Panc1 (cell line): ENCODE data around the gene SCAF4. TPM values are rescaled to one million over a fixed set of nuclear protein-coding genes. Genes with fewer than 3 reads are reported as not detected.

ENCODE experiments used
- ATAC-seq: fragments of 200-7000 bp; cut with Tn5 transposase; 2 replicates; pipeline ENCODE4 v1.9.1; 2020; ENCODE audit warnings: mild to moderate bottlenecking, moderate library complexity
- BruUV-seq: library from RNA; stranded (reverse); fragments of 400-500 nt; replicated peaks from 2 replicates; lab custom pipeline; 2021; lab: Mats Ljungman, UMichigan
- CTCF ChIA-PET: fragments of 300-600 bp; sonication (Branson Sonifier 250); formaldehyde crosslinking; loops from one replicate; lab custom pipeline; 2022; ENCODE audit warnings: antibody characterized with exemption; lab: Charles Lee
- POLR2A ChIA-PET: fragments of 300-600 bp; sonication (Branson Sonifier 250); formaldehyde crosslinking; loops from one replicate; lab custom pipeline; 2022; ENCODE audit warnings: antibody characterized with exemption; lab: Charles Lee
- DNase-seq: peaks from one replicate; pipeline ENCODE4 v3.0.0-alpha.2; 2010; ENCODE audit warnings: low read depth, low spot score
- H3K27ac ChIP-seq: 2 replicates; pipeline ENCODE4 v1.5.1; 2011; ENCODE audit warnings: mild to moderate bottlenecking, low read length, inconsistent platforms
- H3K27me3 ChIP-seq: fragments of 200-500 bp; sonication (Bioruptor generic); 2 replicates; pipeline ENCODE4 v1.6.0; 2014; ENCODE audit warnings: low read length, inconsistent platforms; ENCODE audit not compliant: control insufficient read depth, insufficient read depth
- H3K36me3 ChIP-seq: fragments of 200-500 bp; sonication (Bioruptor generic); 2 replicates; pipeline ENCODE4 v1.5.1; 2014; ENCODE audit warnings: inconsistent platforms, mild to moderate bottlenecking, low read length, moderate library complexity; ENCODE audit not compliant: control insufficient read depth, insufficient read depth
- H3K4me1 ChIP-seq: 2 replicates; pipeline ENCODE4 v1.5.1; 2011; ENCODE audit warnings: inconsistent platforms, mild to moderate bottlenecking, low read length, moderate library complexity; ENCODE audit not compliant: control insufficient read depth, insufficient read depth
- H3K4me3 ChIP-seq, 2 experiments: 2 replicates each; pipeline ENCODE4 v1.5.1; 2011 to 2012; ENCODE audit warnings: low read depth in 2 of 2, low read length in 2 of 2, mild to moderate bottlenecking in 2 of 2, inconsistent platforms in 1 of 2, moderate library complexity in 1 of 2
- H3K9me3 ChIP-seq: fragments of 200-500 bp; sonication (Bioruptor generic); 2 replicates; pipeline ENCODE4 v1.5.1; 2014; ENCODE audit warnings: low read depth, mild to moderate bottlenecking, inconsistent platforms, low read length, moderate library complexity; ENCODE audit not compliant: control insufficient read depth, insufficient read depth
- POLR2AphosphoS5 ChIP-seq: IDR thresholded peaks from 2 replicates; pipeline ENCODE4 v1.6.1; 2012; ENCODE audit warnings: mild to moderate bottlenecking, low read depth, low read length, moderate library complexity
- SIN3A ChIP-seq: IDR thresholded peaks from 2 replicates; pipeline ENCODE4 v1.6.1; 2012; ENCODE audit warnings: low read depth, mild to moderate bottlenecking, low read length, moderate library complexity, borderline replicate concordance; ENCODE audit not compliant: insufficient read depth
- TCF7L2 ChIP-seq: IDR thresholded peaks from 2 replicates; pipeline ENCODE4 v1.6.1; 2011; ENCODE audit warnings: mild to moderate bottlenecking, low read depth, low read length, inconsistent platforms
- in situ Hi-C: cut with HindIII; loops from 2 replicates; pipeline ENCODE4 v1.10.0; 2016; ENCODE audit warnings: low sequenced_read_pairs, low pct_unique_long_range_greater_than_20kb
- intact Hi-C: fragments of 100-400 bp; cut with micrococcal nuclease; formaldehyde crosslinking; loops from one replicate; pipeline ENCODE4 v1.10.0; 2022; ENCODE audit not compliant: unreplicated experiment
- total RNA-seq: library from RNA; stranded (reverse); gene quantifications from one replicate; pipeline ENCODE4 v1.2.1, GENCODE V29; 2021; ENCODE audit not compliant: unreplicated experiment
- TF ChIP-seq, protein P1 (sequence below), 2 experiments: IDR thresholded peaks; 2 replicates each; pipeline ENCODE4 v1.6.1; 2011 to 2012; ENCODE audit warnings: low read depth in 2 of 2, control low read depth in 1 of 2, low read length in 1 of 2, mild to moderate bottlenecking in 1 of 2, moderate library complexity in 1 of 2; ENCODE audit not compliant: insufficient read depth in 1 of 2
- TF ChIP-seq, protein P2 (sequence below): fragments of 450-650 bp; IDR thresholded peaks from 2 replicates; pipeline ENCODE4 v1.5.1; 2017; ENCODE audit warnings: mild to moderate bottlenecking

The SCAF4 gene
- total RNA-seq, 1 experiment from 2014 or later: 28.4 TPM

DNA sequence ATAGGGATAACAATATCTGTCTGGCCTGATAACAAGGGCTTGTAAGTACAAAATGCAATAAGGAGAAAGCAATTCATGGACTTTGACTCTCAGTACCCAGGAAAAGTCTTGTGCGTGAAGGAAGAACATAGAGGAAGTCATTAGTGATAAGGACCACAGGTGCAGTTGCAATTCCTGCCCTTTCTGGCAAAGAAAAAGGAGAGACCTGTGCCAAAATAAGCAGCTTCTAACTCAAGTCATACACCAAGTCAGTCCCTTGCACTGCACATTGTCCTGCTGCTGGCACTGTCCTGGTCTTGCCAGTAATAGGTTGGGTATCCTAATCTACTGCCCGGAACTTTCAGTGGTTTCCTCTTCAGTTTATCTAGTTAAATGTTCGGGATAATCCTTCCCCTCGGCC lies 87.3 kb downstream of the SCAF4 start:
- Histone ChIP-seq H3K9me3 (no peaks in the 10 kb centered on the region), H3K27me3 (no peaks in the 10 kb centered on the region), H3K4me3 (no peak overlapping the region), H3K4me1 (no peaks in the 10 kb centered on the region), H3K27ac (no peak overlapping the region), H3K36me3 (no peaks in the 10 kb centered on the region)
- DNase-seq: no peak
- ATAC-seq: no peak
- CTCF ChIA-PET: no interaction called here
- BruUV-seq: no TSS peak
- intact Hi-C loops (no loop called here), in situ Hi-C loops (no loop called here)
- POLR2A ChIA-PET: no interaction called here
- TF ChIP-seq SIN3A: no peak
- TF ChIP-seq, protein P1, sequence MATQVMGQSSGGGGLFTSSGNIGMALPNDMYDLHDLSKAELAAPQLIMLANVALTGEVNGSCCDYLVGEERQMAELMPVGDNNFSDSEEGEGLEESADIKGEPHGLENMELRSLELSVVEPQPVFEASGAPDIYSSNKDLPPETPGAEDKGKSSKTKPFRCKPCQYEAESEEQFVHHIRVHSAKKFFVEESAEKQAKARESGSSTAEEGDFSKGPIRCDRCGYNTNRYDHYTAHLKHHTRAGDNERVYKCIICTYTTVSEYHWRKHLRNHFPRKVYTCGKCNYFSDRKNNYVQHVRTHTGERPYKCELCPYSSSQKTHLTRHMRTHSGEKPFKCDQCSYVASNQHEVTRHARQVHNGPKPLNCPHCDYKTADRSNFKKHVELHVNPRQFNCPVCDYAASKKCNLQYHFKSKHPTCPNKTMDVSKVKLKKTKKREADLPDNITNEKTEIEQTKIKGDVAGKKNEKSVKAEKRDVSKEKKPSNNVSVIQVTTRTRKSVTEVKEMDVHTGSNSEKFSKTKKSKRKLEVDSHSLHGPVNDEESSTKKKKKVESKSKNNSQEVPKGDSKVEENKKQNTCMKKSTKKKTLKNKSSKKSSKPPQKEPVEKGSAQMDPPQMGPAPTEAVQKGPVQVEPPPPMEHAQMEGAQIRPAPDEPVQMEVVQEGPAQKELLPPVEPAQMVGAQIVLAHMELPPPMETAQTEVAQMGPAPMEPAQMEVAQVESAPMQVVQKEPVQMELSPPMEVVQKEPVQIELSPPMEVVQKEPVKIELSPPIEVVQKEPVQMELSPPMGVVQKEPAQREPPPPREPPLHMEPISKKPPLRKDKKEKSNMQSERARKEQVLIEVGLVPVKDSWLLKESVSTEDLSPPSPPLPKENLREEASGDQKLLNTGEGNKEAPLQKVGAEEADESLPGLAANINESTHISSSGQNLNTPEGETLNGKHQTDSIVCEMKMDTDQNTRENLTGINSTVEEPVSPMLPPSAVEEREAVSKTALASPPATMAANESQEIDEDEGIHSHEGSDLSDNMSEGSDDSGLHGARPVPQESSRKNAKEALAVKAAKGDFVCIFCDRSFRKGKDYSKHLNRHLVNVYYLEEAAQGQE (IDR thresholded peaks at IDR 0.05; ENCODE audit: insufficient read depth in 1 of 2, low read depth in 2 of 2, low read length in 1 of 2): no peak
- no peak for TF ChIP-seq POLR2AphosphoS5

DNA sequence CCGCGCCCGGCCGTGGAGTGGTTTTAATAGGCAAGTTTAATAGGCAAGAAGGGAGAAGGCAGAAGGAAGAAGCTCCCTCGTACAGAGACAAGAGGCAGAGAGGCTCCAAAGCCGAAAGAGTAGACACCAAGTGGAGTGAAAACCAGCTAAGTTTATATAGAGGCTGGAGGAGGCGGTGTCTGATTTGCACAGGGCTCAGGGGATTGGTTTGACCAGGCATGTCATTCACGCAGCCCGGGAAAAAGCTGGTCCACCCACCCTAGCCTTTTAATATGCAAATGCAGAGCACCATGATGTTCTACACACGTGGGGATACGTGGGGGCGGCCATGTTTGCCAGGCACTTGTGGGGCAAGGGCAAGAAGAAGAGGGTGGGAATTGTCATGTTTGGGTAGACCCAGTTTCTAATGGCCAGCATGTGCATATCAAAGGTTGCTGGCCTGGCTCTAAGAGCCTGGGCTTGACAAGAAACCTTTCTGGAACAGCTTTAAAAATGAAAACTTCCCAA lies 90.4 kb downstream of the SCAF4 start:
- POLR2A ChIA-PET: no interaction called here

More for the DNA sequence above, 90.4 kb downstream of the SCAF4 start:
- H3K27ac ChIP-seq: no peak overlapping the region
- ATAC-seq (no peak), DNase-seq (no peak)
- intact Hi-C loops (no loop called here), in situ Hi-C loops (no loop called here)
- no peaks in the 10 kb centered on the region for H3K9me3 ChIP-seq
- H3K4me3 ChIP-seq: no peak overlapping the region
- H3K27me3 ChIP-seq: no peaks in the 10 kb centered on the region
- H3K36me3 ChIP-seq: no peaks in the 10 kb centered on the region
- CTCF ChIA-PET: interaction anchor here (0.6 kb wide), 1 partner anchor 79 kb away, joined by 3 read pairs; no protein-coding TSS in a partner anchor
- no TSS peak for BruUV-seq
- TF ChIP-seq, protein P2, sequence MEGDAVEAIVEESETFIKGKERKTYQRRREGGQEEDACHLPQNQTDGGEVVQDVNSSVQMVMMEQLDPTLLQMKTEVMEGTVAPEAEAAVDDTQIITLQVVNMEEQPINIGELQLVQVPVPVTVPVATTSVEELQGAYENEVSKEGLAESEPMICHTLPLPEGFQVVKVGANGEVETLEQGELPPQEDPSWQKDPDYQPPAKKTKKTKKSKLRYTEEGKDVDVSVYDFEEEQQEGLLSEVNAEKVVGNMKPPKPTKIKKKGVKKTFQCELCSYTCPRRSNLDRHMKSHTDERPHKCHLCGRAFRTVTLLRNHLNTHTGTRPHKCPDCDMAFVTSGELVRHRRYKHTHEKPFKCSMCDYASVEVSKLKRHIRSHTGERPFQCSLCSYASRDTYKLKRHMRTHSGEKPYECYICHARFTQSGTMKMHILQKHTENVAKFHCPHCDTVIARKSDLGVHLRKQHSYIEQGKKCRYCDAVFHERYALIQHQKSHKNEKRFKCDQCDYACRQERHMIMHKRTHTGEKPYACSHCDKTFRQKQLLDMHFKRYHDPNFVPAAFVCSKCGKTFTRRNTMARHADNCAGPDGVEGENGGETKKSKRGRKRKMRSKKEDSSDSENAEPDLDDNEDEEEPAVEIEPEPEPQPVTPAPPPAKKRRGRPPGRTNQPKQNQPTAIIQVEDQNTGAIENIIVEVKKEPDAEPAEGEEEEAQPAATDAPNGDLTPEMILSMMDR: no peak
- TF ChIP-seq, protein P1 (IDR thresholded peaks at IDR 0.05; ENCODE audit: insufficient read depth in 1 of 2, low read depth in 2 of 2, low read length in 1 of 2): no peak
- TF ChIP-seq TCF7L2: no peak
- no peak for TF ChIP-seq POLR2AphosphoS5
- TF ChIP-seq SIN3A: no peak
- H3K4me1 ChIP-seq: no peaks in the 10 kb centered on the region
